Measurements from ENCODE around the gene RBPMS2. TPM values are rescaled to one million over a fixed set of nuclear protein-coding genes. Genes with fewer than 3 reads are reported as not detected.

RBPMS2 gene
- total RNA-seq, 1 donor, result 0.09 TPM

DNA sequence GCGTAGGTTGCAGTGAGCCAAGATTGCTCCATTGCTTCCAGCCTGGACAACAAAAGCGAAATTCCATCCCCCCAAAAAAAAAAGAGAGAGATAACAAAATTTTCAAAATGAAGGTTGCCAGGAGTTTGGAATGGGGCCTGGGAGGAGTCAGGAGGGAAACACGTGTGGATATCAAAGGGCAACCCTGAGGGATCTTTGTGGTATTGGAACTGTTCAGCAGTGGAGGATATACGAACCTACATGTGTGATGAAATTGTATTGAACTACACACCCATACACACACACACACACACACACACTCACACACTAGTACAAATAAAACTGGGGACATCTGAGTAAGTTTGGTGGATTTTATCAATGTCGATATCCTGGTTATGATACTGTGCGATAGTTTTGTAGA, 61.8 kb downstream of the RBPMS2 start:
- DNase-seq (ENCODE audit: low read depth), result no peak
- no peak for TF ChIP-seq CTCF (IDR thresholded peaks at IDR 0.05; ENCODE audit: insufficient read depth, low read length)
- no peak overlapping the region for H3K4me3 ChIP-seq (ENCODE audit: low read depth, low read length)

GRCh38 chr15:64712353-64712752, 63.0 kb downstream of the RBPMS2 start:
- H3K4me3 ChIP-seq (ENCODE audit: low read depth, low read length), result no peak overlapping the region
- no peak for DNase-seq (ENCODE audit: low read depth)
- no peak for TF ChIP-seq CTCF (IDR thresholded peaks at IDR 0.05; ENCODE audit: insufficient read depth, low read length)

- no peak for TF ChIP-seq CTCF (IDR thresholded peaks at IDR 0.05; ENCODE audit: insufficient read depth, low read length)
- no peak overlapping the region for H3K4me3 ChIP-seq (ENCODE audit: low read depth, low read length)
Observed at GRCh38 chr15:64710676-64711428, 64.5 kb downstream of the RBPMS2 start.

GRCh38 chr15:64706011-64706911, 69.1 kb downstream of the RBPMS2 start:
- TF ChIP-seq CTCF (IDR thresholded peaks at IDR 0.05; ENCODE audit: insufficient read depth, low read length), result no peak
- DNase-seq (ENCODE audit: low read depth), result no peak

More at GRCh38 chr15:64710676-64711428, 64.5 kb downstream of the RBPMS2 start:
- DNase-seq (ENCODE audit: low read depth), result no peak

GRCh38 chr15:64705006-64705405, 70.4 kb downstream of the RBPMS2 start:
- no peak overlapping the region for H3K4me3 ChIP-seq (ENCODE audit: low read depth, low read length)
- DNase-seq (ENCODE audit: low read depth), result no peak
- no peak for TF ChIP-seq CTCF (IDR thresholded peaks at IDR 0.05; ENCODE audit: insufficient read depth, low read length)

More at GRCh38 chr15:64706011-64706911, 69.1 kb downstream of the RBPMS2 start:
- H3K4me3 ChIP-seq (ENCODE audit: low read depth, low read length), result no peak overlapping the region

GRCh38 chr15:64703632-64703959, 71.8 kb downstream of the RBPMS2 start:
- no peak for TF ChIP-seq CTCF (IDR thresholded peaks at IDR 0.05; ENCODE audit: insufficient read depth, low read length)
- DNase-seq (ENCODE audit: low read depth), result no peak
- H3K4me3 ChIP-seq (ENCODE audit: low read depth, low read length), result peak overlapping the region; percentile 86

Measured in fibroblast of the aortic adventitia (primary cell).